RWPE2 (cell line): Measurements from ENCODE around the gene DEFB119.

Experiments used
- ATAC-seq: fragments of 200-7000 bp; cut with Tn5 transposase; 3 replicates; pipeline ENCODE4 v1.9.1; 2021; ENCODE audit warnings: low read depth
- DNase-seq: peaks from one replicate; pipeline ENCODE4 v3.0.0-alpha.2; 2020; ENCODE audit warnings: low spot score
- H3K27ac ChIP-seq: fragments of 450-650 bp; 2 replicates; pipeline ENCODE4 v1.5.1; 2017; ENCODE audit warnings: mild to moderate bottlenecking; ENCODE audit not compliant: poor library complexity, severe bottlenecking
- H3K27me3 ChIP-seq: fragments of 250-450 bp; sonication (Bioruptor Pico); 2 replicates; pipeline ENCODE4 v1.5.1; 2021; ENCODE audit warnings: mild to moderate bottlenecking, moderate library complexity; ENCODE audit not compliant: insufficient read depth, poor library complexity, severe bottlenecking
- H3K36me3 ChIP-seq: fragments of 250-450 bp; sonication (Bioruptor Pico); 2 replicates; pipeline ENCODE4 v1.5.1; 2020; ENCODE audit warnings: low read depth, mild to moderate bottlenecking, moderate library complexity
- H3K4me1 ChIP-seq: fragments of 250-450 bp; sonication (Bioruptor Pico); 2 replicates; pipeline ENCODE4 v1.5.1; 2021; ENCODE audit warnings: mild to moderate bottlenecking, moderate library complexity; ENCODE audit not compliant: insufficient read depth, poor library complexity, severe bottlenecking
- H3K4me3 ChIP-seq: fragments of 250-450 bp; sonication (Bioruptor Pico); 2 replicates; pipeline ENCODE4 v1.5.1; 2021; ENCODE audit warnings: mild to moderate bottlenecking, moderate library complexity; ENCODE audit not compliant: severe bottlenecking
- H3K9me3 ChIP-seq: fragments of 250-450 bp; sonication (Bioruptor Pico); 2 replicates; pipeline ENCODE4 v1.5.1; 2021; ENCODE audit warnings: mild to moderate bottlenecking, moderate library complexity; ENCODE audit not compliant: severe bottlenecking
- TF ChIP-seq, protein P1 (sequence below): fragments of 450-650 bp; IDR thresholded peaks from one replicate; pipeline ENCODE4 v1.5.1; 2017; ENCODE audit warnings: mild to moderate bottlenecking, moderate library complexity; ENCODE audit not compliant: poor library complexity, severe bottlenecking

DEFB119 gene

DNA sequence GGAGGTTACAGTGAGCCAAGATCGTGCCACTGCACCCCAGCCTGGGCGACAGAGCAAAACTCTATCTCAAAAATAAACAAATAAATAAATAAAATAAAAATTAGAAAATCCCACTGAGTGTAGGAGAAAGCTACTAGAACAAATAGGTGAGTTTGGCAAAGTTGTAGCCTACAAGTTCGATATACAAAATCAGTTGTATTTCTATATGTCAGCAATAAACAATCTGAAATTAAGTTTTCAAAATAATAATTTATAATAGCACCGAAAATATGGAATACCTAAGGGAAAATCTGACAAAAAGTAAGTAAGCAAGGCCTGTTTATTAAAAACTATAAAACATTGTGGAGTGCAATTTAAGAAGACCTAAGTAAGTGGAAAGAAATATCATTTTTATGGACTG is 27.1 kb downstream of the DEFB119 start:
- TF ChIP-seq, protein P1, sequence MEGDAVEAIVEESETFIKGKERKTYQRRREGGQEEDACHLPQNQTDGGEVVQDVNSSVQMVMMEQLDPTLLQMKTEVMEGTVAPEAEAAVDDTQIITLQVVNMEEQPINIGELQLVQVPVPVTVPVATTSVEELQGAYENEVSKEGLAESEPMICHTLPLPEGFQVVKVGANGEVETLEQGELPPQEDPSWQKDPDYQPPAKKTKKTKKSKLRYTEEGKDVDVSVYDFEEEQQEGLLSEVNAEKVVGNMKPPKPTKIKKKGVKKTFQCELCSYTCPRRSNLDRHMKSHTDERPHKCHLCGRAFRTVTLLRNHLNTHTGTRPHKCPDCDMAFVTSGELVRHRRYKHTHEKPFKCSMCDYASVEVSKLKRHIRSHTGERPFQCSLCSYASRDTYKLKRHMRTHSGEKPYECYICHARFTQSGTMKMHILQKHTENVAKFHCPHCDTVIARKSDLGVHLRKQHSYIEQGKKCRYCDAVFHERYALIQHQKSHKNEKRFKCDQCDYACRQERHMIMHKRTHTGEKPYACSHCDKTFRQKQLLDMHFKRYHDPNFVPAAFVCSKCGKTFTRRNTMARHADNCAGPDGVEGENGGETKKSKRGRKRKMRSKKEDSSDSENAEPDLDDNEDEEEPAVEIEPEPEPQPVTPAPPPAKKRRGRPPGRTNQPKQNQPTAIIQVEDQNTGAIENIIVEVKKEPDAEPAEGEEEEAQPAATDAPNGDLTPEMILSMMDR = no peak
- no peak overlapping the region for H3K27ac ChIP-seq
- H3K36me3 ChIP-seq = no peaks in the 10 kb centered on the region
- DNase-seq (no peak), ATAC-seq (no peak)
- no peaks in the 10 kb centered on the region for H3K4me1 ChIP-seq
- H3K27me3 ChIP-seq = peaks cover 11% of the 10 kb centered on the region
- no peaks in the 10 kb centered on the region for H3K9me3 ChIP-seq
- H3K4me3 ChIP-seq = no peak overlapping the region

DNA sequence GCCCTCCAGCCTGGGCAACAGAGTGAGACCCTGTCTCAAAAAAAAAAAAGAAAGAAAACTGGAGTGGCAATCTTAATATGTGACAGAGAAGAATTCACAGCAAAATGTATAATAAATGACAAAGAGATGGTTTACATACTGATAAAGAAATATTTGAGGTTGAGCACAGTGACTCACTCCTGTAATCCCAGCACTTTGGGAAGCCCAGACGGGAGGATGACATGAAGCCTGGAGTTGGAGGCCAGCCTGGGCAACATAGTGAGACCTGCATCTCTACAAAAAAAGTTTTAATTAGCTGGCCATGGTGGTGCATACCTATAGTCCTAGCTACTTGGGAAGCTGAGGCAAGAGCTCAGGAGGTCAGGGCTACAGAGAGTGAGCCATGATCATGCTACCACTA is 34.4 kb downstream of the DEFB119 start:
- Histone ChIP-seq H3K27me3 (peaks cover 14% of the 10 kb centered on the region), H3K4me1 (no peaks in the 10 kb centered on the region), H3K4me3 (no peak overlapping the region), H3K36me3 (no peaks in the 10 kb centered on the region), H3K9me3 (no peaks in the 10 kb centered on the region), H3K27ac (no peak overlapping the region)
- TF ChIP-seq, protein P1 = no peak
- ATAC-seq = peak; percentile 38; the same call in 1 of the 3 replicates
- DNase-seq = no peak

DNA sequence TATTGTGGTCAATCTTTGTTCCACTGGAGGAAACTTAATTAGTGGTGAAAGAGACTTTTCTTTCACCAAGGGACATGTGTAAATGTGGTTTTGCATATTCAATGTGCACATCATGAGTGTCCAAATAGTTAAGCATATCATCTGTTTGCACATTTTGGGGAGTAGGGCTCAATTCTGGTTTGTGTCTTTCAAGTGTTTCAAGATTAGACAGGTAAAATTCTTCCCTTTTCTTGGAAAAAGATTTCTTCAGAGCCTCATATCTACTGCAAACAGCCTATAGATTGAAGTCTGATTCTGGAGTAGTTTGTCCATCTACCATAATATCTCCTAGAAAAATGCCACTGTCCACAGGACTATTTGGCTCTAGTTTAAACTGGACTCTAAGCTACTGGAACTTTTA is 48.9 kb downstream of the DEFB119 start:
- peaks cover 1% of the 10 kb centered on the region for H3K9me3 ChIP-seq
- ATAC-seq (no peak), DNase-seq (no peak)
- H3K27ac ChIP-seq = no peak overlapping the region
- no peaks in the 10 kb centered on the region for H3K36me3 ChIP-seq
- peaks cover 18% of the 10 kb centered on the region for H3K27me3 ChIP-seq
- TF ChIP-seq, protein P1 = no peak
- no peaks in the 10 kb centered on the region for H3K4me1 ChIP-seq
- no peak overlapping the region for H3K4me3 ChIP-seq

DNA sequence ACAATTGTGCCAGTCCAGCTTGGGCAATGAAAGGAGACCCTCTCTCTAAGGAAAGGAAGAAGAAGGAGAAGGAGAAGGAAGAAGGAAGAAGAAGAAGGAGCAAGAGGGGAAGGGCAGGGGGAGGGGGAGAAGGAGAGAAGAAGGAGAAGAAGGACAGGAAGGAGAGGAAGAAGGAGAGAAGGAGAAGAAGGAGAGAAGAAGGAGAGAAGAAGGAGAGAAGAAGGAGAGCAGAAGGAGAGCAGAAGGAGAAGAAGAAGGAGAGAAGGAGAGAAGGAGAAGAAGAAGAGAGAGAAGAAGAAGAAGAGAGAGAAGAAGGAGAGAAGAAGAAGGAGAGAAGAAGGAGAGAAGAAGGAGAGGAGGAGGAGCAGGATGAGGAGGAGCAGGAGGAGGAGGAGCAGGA is 59.5 kb downstream of the DEFB119 start:
- Histone ChIP-seq H3K36me3 (no peaks in the 10 kb centered on the region), H3K4me3 (no peak overlapping the region), H3K4me1 (no peaks in the 10 kb centered on the region), H3K27ac (no peak overlapping the region), H3K27me3 (peaks cover 7% of the 10 kb centered on the region), H3K9me3 (peaks cover 6% of the 10 kb centered on the region)
- no peak for DNase-seq
- TF ChIP-seq, protein P1 = no peak
- no peak for ATAC-seq
